Measurements from ENCODE around the gene CGB5. TPM values are rescaled to one million over a fixed set of nuclear protein-coding genes. Genes with fewer than 3 reads are reported as not detected.
"Not testable (repeated sequence)": the region's sequence is repeated elsewhere in the genome, so short reads cannot be mapped to it uniquely, and the experiment has no call there.

Gene CGB5
- total RNA-seq, 2 experiments from 2014 or later = not detected

GRCh38 chr19:49050376-49051033, 6.9 kb downstream of the CGB5 start:
- H3K4me1 Mint-ChIP-seq (ENCODE audit: low read depth); H3K27ac Mint-ChIP-seq; intact Hi-C loops (cut with micrococcal nuclease); H3K27me3 Mint-ChIP-seq (ENCODE audit: low read depth); H3K9me3 Mint-ChIP-seq; H3K4me3 Mint-ChIP-seq; DNase-seq; H3K36me3 Mint-ChIP-seq (ENCODE audit: low read depth); CTCF ChIA-PET: not testable (repeated sequence)

DNA sequence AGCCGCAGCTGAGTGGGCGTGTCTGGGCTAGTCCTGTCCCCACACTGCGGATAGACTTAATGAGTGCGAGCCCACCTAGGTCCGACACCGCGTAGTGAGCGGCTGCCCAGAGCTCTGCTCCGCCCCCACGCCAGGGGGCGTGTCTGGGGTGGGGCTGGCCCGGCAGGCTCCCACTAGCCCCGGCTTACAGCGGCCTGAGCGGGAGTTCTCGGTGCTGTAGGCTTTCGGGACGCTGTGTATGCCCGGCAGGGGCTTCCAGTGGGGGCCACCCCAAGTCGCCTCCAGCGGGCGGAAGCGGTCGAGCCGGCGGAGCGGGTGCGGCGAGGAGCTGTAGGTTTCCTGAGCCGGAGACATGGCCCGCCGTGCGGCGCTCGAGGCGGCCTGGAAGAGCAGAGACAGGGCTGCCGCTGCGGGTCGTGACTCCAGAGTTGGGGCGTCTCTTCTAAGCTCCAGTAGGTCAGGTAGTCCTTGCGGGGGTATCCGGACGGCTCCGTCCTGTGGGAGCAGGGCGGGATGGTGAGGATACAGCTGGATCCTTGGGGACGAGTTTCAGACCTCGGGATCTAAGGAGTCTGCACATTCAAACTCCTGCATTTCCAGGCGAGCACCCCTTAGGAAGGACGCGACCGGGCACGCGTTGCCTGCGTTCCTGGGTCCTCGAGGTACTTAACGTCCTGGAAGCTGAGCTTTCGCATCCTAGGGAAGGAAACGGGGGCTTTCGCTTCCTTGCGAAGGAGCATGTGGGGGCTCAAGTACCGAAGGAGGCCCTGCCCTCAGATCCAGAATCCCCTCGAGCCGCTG, 12.7 kb downstream of the CGB5 start:
- intact Hi-C loops (cut with micrococcal nuclease) = loop anchor here (5.0 kb wide), 1 partner anchor 91 kb away; no protein-coding TSS in a partner anchor
- H3K4me1 Mint-ChIP-seq (ENCODE audit: low read depth) = peaks cover 22% of the 10 kb centered on the region
- DNase-seq = peak; percentile 67
- H3K9me3 Mint-ChIP-seq = no peaks in the 10 kb centered on the region
- no peaks in the 10 kb centered on the region for H3K36me3 Mint-ChIP-seq (ENCODE audit: low read depth)
- CTCF ChIA-PET = interaction anchor here (0.7 to 0.9 kb wide), 3 partner anchors 50 to 262 kb away, joined by 3 read pairs; no protein-coding TSS in a partner anchor
- peaks cover 40% of the 10 kb centered on the region for H3K27me3 Mint-ChIP-seq (ENCODE audit: low read depth)
- no peak overlapping the region for H3K27ac Mint-ChIP-seq
- peak overlapping the region; percentile 71 for H3K4me3 Mint-ChIP-seq

- not testable (repeated sequence) for DNase-seq; H3K27ac Mint-ChIP-seq; H3K9me3 Mint-ChIP-seq; H3K36me3 Mint-ChIP-seq (ENCODE audit: low read depth)
- H3K27me3 Mint-ChIP-seq (ENCODE audit: low read depth) = peaks cover 40% of the 10 kb centered on the region
- CTCF ChIA-PET = interaction anchor here (0.6 to 1.7 kb wide), 6 partner anchors 18 to 329 kb away, joined by 3 to 5 read pairs (median 4); partner anchors contain the start of genes GYS1 and RUVBL2
- intact Hi-C loops (cut with micrococcal nuclease) = loop anchor here (5.0 kb wide), 1 partner anchor 90 kb away; no protein-coding TSS in a partner anchor
- peak overlapping the region; percentile 71 for H3K4me3 Mint-ChIP-seq
- H3K4me1 Mint-ChIP-seq (ENCODE audit: low read depth) = peaks cover 22% of the 10 kb centered on the region
Measured at GRCh38 chr19:49056902-49057596, 13.4 kb downstream of the CGB5 start.

DNA sequence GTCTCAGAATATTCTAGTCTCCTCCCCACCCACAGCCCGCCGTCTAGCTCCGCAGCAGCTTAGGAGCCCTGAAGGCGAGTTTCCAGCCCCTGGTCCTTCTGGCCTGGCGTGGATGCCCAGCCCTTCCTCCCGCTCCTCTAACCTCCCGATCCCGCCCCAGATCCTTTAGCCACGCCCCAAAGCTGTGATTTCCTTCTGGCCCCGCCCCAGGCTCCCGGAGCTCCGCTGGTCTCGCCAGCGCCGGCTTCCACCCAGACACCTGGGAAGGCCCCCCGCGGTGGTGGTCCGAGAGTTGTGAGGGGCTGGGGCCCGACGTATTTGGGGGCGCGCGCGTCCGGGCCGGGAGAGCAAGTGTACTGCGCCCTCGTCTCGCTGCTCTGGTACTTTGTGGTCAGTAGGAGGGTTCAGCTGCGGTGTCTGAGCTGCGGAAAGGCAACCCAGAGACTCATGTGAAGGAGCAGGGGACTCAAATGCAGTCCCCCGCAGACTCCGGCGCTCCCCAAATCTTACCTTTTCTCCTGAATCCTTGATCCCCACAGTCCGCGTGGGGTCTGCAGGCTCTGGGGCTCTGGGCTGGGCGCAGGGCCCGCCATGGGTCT, 14.1 kb downstream of the CGB5 start, which contains the start of gene CGB7:
Gene CGB7, minus strand, starts transcription at position 114 of the 599 bp plus-strand sequence. CDS start 2,374 bp downstream, outside the sequence.
- Mint-ChIP-seq H3K27me3 (ENCODE audit: low read depth) (peaks cover 40% of the 10 kb centered on the region), H3K9me3 (no peaks in the 10 kb centered on the region), H3K36me3 (ENCODE audit: low read depth) (no peaks in the 10 kb centered on the region), H3K27ac (no peak within 1 kb of the TSS), H3K4me1 (ENCODE audit: low read depth) (peaks cover 22% of the 10 kb centered on the region), H3K4me3 (peak within 1 kb of the TSS; percentile 71)
- peak; percentile 52 for DNase-seq
- CTCF ChIA-PET = interaction anchor here (0.6 to 1.7 kb wide), 5 partner anchors 17 to 328 kb away, joined by 3 to 5 read pairs (median 5); partner anchors contain the start of genes GYS1 and RUVBL2
- intact Hi-C loops (cut with micrococcal nuclease) = loop anchor here (5.0 kb wide), 1 partner anchor 90 kb away; no protein-coding TSS in a partner anchor

GRCh38 chr19:49058562-49058961, 14.9 kb downstream of the CGB5 start:
- H3K9me3 Mint-ChIP-seq = no peaks in the 10 kb centered on the region
- peaks cover 22% of the 10 kb centered on the region for H3K4me1 Mint-ChIP-seq (ENCODE audit: low read depth)
- no peak overlapping the region for H3K4me3 Mint-ChIP-seq
- intact Hi-C loops (cut with micrococcal nuclease) = loop anchor here (5.0 kb wide), 1 partner anchor 89 kb away; no protein-coding TSS in a partner anchor
- peak; percentile 40 for DNase-seq
- no peak overlapping the region for H3K27ac Mint-ChIP-seq
- CTCF ChIA-PET = interaction anchor here (1.0 to 1.7 kb wide), 4 partner anchors 16 to 226 kb away, joined by 3 to 5 read pairs (median 4); partner anchors contain the start of genes GYS1 and RUVBL2
- H3K36me3 Mint-ChIP-seq (ENCODE audit: low read depth) = no peaks in the 10 kb centered on the region
- peaks cover 44% of the 10 kb centered on the region for H3K27me3 Mint-ChIP-seq (ENCODE audit: low read depth)

- Mint-ChIP-seq H3K36me3 (ENCODE audit: low read depth) (no peaks in the 10 kb centered on the region), H3K4me3 (no peak overlapping the region), H3K9me3 (no peaks in the 10 kb centered on the region), H3K4me1 (ENCODE audit: low read depth) (peaks cover 22% of the 10 kb centered on the region), H3K27me3 (ENCODE audit: low read depth) (peaks cover 48% of the 10 kb centered on the region), H3K27ac (no peak overlapping the region)
- intact Hi-C loops (cut with micrococcal nuclease) = loop anchor here (5.0 kb wide), 1 partner anchor 88 kb away; no protein-coding TSS in a partner anchor
- no peak for DNase-seq
- CTCF ChIA-PET = interaction anchor here (0.5 to 1.0 kb wide), 2 partner anchors 65 to 213 kb away, joined by 3 to 5 read pairs; partner anchors contain the start of gene RUVBL2
Measured at GRCh38 chr19:49059053-49059452, 15.4 kb downstream of the CGB5 start.

- H3K27me3 Mint-ChIP-seq (ENCODE audit: low read depth) = peaks cover 61% of the 10 kb centered on the region
- no peak overlapping the region for H3K4me3 Mint-ChIP-seq
- no peaks in the 10 kb centered on the region for H3K9me3 Mint-ChIP-seq
- DNase-seq = no peak
- H3K4me1 Mint-ChIP-seq (ENCODE audit: low read depth) = peaks cover 23% of the 10 kb centered on the region
- intact Hi-C loops (cut with micrococcal nuclease) = no loop called here
- CTCF ChIA-PET = no interaction called here
- no peak overlapping the region for H3K27ac Mint-ChIP-seq
- H3K36me3 Mint-ChIP-seq (ENCODE audit: low read depth) = no peaks in the 10 kb centered on the region
Measured at GRCh38 chr19:49061000-49061399, 17.4 kb downstream of the CGB5 start.

DNA sequence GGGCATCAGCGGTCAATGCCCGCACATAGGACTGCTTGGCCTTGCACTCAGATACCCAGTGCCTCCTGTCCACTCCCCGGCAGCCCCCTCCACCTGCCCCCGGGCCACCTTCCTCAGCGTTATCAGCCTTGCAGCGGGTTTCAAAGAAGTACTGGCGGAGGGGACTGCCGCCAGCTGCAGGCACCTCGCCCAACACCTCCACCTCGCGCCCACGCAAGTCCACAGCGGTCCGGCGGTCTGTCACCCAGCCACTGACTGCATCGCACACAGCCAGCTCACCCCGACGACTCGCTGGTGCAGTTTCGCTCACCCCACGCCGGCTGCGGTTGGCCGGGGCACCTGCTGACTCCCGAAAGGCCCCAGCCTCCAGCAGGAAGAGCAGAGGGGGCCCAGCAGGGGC, 17.8 kb downstream of the CGB5 start:
- Mint-ChIP-seq H3K4me3 (no peak overlapping the region), H3K36me3 (ENCODE audit: low read depth) (no peaks in the 10 kb centered on the region), H3K27me3 (ENCODE audit: low read depth) (peaks cover 62% of the 10 kb centered on the region), H3K4me1 (ENCODE audit: low read depth) (peaks cover 19% of the 10 kb centered on the region), H3K27ac (no peak overlapping the region), H3K9me3 (no peaks in the 10 kb centered on the region)
- DNase-seq = no peak
- CTCF ChIA-PET = no interaction called here
- intact Hi-C loops (cut with micrococcal nuclease) = no loop called here

DNA sequence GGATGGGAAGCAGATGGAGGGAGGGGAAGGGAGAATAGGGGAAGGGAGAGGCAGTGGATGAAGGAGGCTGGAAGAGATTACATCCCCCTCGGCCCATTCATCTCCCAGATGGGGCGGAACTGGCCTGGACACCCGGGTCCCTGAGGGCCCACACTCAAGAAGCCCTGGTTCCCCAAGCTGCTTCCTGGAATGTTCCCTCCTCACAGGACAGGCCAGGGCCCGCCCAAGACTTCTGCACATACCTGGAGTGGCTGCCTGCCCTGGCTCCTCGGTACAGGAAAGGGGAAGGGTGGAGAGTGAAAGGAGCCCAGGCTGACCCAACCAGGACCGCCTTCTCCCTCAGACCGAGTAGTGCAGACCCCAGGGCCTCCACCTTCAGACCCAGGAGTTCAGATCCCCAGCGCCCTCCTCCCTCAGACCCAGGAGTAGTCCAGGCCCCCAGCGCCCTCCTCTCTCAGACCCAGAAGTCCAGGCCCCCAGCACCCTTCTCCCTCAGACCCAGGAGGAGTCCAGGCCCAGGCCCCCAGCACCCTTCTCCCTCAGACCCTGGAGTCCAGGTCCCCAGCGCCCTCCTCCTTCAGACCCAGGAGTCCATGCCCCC, 20.5 kb downstream of the CGB5 start:
- CTCF ChIA-PET = interaction anchor here (0.5 kb wide), 1 partner anchor 276 kb away, joined by 3 read pairs; no protein-coding TSS in a partner anchor
- intact Hi-C loops (cut with micrococcal nuclease) = no loop called here
- H3K4me3 Mint-ChIP-seq = no peak overlapping the region
- H3K36me3 Mint-ChIP-seq (ENCODE audit: low read depth) = no peaks in the 10 kb centered on the region
- H3K27ac Mint-ChIP-seq = no peak overlapping the region
- H3K9me3 Mint-ChIP-seq = no peaks in the 10 kb centered on the region
- H3K27me3 Mint-ChIP-seq (ENCODE audit: low read depth) = peaks cover 54% of the 10 kb centered on the region
- peaks cover 2% of the 10 kb centered on the region for H3K4me1 Mint-ChIP-seq (ENCODE audit: low read depth)
- no peak for DNase-seq

DNA sequence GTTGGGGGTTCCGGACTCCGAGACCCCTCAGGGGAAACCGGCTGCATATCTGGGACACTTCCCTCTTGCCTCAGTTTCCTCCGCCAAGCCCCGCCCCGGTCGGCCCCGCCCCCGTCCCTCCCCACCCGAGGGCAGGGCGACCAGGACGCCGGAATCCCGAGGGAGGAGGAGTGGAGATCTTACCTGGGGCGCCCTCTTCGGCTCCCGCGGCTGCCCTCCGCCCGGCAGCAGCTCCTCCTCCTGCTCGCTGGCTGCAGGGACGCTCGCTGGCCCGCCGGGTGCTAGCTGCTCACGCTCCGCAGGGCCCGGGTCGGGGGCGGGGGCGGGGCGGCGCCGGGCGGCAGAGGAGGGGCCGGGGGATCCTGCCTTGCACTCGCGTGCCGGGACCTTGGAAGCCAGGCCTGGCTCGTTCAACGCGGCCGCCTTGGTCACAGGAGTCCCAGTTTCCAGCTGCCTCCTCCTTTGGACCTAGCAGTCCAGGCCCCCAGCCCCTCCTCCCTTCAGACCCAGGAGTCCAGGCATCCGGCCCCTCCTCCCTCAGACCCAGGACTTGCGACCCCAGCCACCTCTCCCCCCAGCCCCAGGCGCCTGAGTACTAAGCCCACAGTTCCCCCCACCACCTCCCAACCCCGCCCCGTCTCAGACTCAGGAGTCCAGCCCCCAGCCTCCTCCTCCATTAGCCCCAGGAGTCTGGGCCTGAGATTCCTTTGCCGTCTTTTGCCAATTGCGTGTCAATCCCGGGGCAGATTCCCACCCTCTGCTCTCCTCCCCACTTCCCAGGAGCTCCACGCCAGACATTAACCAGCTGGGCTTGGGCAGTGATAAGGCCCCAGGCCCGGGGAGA, 21.3 kb downstream of the CGB5 start, which contains the start of gene NTF4:
Gene NTF4, minus strand, starts transcription at position 51 of the 844 bp plus-strand sequence. CDS start 2,821 bp downstream, outside the sequence.
- CTCF ChIA-PET = interaction anchor here (0.5 kb wide), 1 partner anchor 277 kb away, joined by 3 read pairs; no protein-coding TSS in a partner anchor
- H3K36me3 Mint-ChIP-seq (ENCODE audit: low read depth) = no peaks in the 10 kb centered on the region
- H3K4me3 Mint-ChIP-seq = no peak within 1 kb of the TSS
- no peaks in the 10 kb centered on the region for H3K9me3 Mint-ChIP-seq
- peaks cover 53% of the 10 kb centered on the region for H3K27me3 Mint-ChIP-seq (ENCODE audit: low read depth)
- H3K27ac Mint-ChIP-seq = no peak within 1 kb of the TSS
- intact Hi-C loops (cut with micrococcal nuclease) = no loop called here
- H3K4me1 Mint-ChIP-seq (ENCODE audit: low read depth) = peaks cover 2% of the 10 kb centered on the region
- no peak for DNase-seq

Measured in activated naive CD4-positive, alpha-beta T cell treated with anti-CD3 and anti-CD28 coated beads for 36 hours (primary cell).